ENCODE measurements around the gene RND2. TPM values are rescaled to one million over a fixed set of nuclear protein-coding genes. Genes with fewer than 3 reads are reported as not detected.
A peak's percentile ranks its signal among the peaks of the same experiment; 100 is the strongest.

The RND2 gene
- total and polyA plus RNA-seq, 2 of the 13 experiments (the other 11 are each of a cell fraction or from before 2014, with no cell fraction given), result 0.05 to 0.11 TPM

GRCh38 chr17:42980766-42981397 is 44.1 kb upstream of the RND2 start (continued):
- TF ChIP-seq MEF2D (CRISPR knock-in tag; IDR thresholded peaks at IDR 0.05) (no peak), FUBP1 (CRISPR knock-in tag; IDR thresholded peaks at IDR 0.05; ENCODE audit: borderline replicate concordance) (no peak), ZNF660 (CRISPR knock-in tag; IDR thresholded peaks at IDR 0.05; ENCODE audit: borderline replicate concordance, low read depth) (no peak), PREB (CRISPR knock-in tag; IDR thresholded peaks at IDR 0.05) (no peak), HMG20A (CRISPR knock-in tag; IDR thresholded peaks at IDR 0.05; ENCODE audit: borderline replicate concordance) (no peak), DNMT1 (CRISPR knock-in tag; IDR thresholded peaks at IDR 0.05) (peak; percentile 57; the same call in 1 of the 2 replicates), TAF15 (IDR thresholded peaks at IDR 0.05; ENCODE audit: low read depth, low read length, poor library complexity, severe bottlenecking) (no peak), ATF7 (IDR thresholded peaks at IDR 0.05) (no peak), ATF7 (CRISPR knock-in tag; IDR thresholded peaks at IDR 0.05) (no peak), ZKSCAN1 (IDR thresholded peaks at IDR 0.05; ENCODE audit: low read length) (no peak), AHDC1 (CRISPR knock-in tag; IDR thresholded peaks at IDR 0.05; ENCODE audit: borderline replicate concordance) (no peak), PAWR (CRISPR knock-in tag; IDR thresholded peaks at IDR 0.05; ENCODE audit: borderline replicate concordance) (no peak), ZFP1 (CRISPR knock-in tag; IDR thresholded peaks at IDR 0.05) (no peak), ELK4 (CRISPR knock-in tag; IDR thresholded peaks at IDR 0.05; ENCODE audit: borderline replicate concordance) (no peak), ZNF329 (CRISPR knock-in tag; IDR thresholded peaks at IDR 0.05; ENCODE audit: low read depth) (no peak), ZIK1 (CRISPR knock-in tag; IDR thresholded peaks at IDR 0.05; ENCODE audit: borderline replicate concordance, low read depth) (peak; percentile 67; the same call in 1 of the 2 replicates), ZBTB49 (CRISPR knock-in tag; IDR thresholded peaks at IDR 0.05; ENCODE audit: borderline replicate concordance) (no peak)

All from HepG2 (cell line).